CD4-positive, alpha-beta T cell treated with Interleukin-2 at 100 ng/mL for 4 hours (primary cell): ENCODE data around the gene SPATA22.
"Not testable (repeated sequence)": the region's sequence is repeated elsewhere in the genome, so short reads cannot be mapped to it uniquely, and the experiment has no call there.

Experiments used
- DNase-seq: peaks from one replicate; pipeline ENCODE4 v3.0.0-alpha.2; 2020; ENCODE audit warnings: low spot score

The SPATA22 gene

DNA sequence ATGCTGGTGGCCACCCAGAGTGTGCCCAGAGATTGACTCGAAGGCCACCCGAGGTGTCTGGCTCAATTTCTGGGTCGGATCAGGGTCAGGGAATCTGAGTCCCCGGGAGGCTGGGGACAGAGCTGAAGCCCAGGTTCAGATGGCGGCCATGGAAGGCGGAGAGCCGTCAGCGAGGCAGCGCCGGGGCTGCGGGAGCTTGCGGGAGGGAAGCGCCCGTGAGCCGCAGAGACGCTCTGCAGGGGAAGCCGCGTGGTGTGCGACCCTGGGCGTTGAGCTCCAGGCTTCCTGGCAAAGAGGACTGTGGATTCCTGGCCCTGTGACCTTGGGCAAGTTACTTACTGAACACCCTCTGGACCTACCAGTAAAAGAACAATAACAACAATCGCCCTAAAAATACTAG is 518 bp upstream of the SPATA22 start:
- DNase-seq = no peak

DNA sequence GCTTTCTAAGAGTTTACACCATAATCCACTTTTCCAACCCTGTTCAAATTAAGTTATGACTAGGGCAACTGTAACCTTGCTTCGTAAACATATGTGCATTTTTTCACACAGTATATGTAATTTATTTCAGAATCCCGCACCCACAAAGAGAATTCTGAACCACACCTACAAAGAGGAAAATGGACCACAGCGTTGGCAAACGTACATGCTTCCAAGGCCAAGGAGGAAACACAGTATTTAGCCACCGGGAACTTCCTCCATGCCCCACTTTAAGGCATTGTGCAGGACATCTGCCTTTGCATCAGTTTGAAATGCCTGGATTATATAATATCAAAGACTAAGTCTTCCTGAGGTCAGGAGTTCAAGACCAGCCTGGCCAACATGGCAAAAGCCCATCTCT is 2.1 kb downstream of the SPATA22 start:
- no peak for DNase-seq

DNA sequence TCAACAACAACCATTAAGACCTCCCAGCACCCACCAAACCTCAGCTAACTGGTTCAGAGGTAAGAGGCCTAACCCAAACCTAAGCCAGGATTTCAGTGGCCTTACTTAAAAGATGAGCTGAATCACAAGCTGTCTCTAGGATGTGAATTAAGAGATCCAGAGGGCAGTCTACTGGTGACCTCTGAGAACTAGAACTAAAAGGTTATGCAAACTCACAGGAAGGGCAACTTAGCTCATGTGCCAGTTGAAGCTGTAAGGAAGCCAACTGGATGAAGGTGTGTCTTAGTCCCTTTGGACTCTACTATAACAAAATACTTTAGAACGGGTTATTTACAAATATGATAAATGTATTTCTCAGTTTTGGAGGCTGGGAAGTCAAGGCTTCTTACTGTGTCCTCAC is 5.3 kb downstream of the SPATA22 start:
- not testable (repeated sequence) for DNase-seq

DNA sequence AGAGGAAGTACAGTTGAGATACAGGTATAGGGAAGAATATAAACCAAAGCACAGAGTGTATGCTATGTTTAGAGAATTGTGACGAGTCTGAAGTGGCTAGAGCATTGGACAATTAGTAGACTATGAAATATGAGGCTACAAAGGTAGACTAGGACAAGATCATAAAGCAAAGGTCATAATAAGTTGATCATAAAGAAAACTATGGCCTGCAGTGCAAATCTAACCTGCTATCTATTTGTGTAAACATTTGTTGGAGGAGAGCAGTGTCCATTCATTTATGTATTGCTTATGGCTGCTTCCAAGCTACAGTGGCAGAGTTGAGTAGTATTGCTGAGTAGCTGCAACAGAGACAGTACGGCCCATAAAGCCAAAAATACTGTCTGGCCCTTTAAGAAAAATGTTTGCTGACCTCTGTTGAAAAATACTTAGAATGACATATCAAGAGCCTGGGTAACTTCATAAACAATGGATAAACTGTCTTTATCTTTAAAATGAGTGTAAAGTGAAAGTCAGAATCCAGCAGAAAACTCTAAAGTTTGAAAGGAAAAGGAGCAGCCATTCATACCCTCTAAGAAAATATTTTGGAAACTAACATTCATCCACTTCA is 23.5 kb downstream of the SPATA22 start:
- DNase-seq = no peak

DNA sequence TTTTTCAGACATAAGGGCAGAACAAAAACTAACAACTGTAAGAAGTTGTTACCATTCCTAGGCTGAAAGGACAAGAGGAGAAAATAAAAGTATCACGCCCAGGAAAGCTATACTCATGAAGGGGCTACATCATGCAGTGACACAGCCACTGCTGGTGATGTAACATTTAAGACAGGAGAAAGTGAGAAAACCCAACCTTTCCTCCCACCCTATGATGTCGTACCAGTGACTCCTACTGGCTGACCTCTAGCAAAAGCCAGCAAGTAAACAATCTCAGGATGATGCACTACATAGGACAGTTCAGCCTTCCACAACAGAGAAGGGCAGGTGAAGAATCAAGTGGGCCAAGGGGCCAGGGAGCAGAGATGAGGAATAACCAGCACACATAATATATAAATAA is 24.0 kb downstream of the SPATA22 start:
- DNase-seq = no peak

DNA sequence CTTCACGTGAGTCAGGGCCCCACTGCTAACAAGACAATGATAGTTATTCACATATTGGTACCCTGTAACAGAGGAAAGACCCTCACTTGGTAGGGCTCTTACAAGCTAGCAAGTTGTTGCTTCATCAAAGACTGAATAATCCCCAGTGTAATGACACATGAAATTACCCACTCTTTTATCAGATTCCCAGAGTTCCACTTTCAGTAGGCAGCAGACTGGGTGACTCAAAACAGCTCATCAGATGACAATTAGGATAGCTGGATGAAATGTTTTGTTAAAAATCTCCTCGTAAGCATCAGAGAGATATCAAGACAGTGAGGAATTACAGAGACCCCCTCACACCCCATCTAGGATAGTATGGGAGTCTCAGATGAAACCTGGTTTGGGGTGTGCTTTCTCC is 31.2 kb downstream of the SPATA22 start:
- no peak for DNase-seq

DNA sequence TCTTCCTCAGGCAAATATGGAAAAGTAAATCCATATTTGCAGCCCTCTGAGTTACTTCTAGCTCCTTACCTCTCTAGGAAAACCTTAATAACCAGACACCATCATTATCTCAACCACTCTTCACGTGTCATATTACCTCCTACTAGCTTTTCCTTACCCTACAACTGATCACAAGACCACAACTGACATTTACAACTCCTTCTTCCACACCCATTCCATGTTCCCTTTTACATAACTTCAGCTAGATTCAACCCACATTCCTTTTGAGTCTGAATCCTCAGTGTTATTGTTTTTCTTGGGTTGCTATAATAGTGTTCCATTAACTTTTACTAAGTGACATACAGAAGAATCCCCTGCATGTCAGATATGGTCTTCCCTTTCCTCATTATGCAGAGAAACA is 33.3 kb downstream of the SPATA22 start:
- DNase-seq = no peak

DNA sequence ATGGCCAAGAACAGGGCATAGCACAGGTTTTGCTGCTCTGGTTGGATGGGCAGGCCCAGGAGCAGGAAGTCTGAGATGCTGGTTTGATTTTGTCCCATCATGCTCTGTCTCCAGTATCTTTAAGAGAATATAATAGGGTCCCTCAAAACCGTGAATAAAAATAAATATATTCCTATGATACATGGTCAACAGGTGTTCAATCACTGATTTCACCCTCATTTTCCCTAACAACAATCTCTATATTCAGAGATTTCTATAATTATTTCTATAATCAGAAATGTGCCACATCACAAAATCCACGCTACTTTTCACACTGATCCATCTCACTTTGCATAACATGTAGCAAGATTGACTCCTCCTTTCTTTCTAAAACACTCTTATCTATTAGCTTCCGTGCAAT is 37.9 kb downstream of the SPATA22 start, which contains the start of gene OR1E2:
OR1E2 (minus strand) TSS at position 101 of the 400 bp plus-strand sequence; CDS start at position 101, 0 bp downstream.
- DNase-seq = no peak

DNA sequence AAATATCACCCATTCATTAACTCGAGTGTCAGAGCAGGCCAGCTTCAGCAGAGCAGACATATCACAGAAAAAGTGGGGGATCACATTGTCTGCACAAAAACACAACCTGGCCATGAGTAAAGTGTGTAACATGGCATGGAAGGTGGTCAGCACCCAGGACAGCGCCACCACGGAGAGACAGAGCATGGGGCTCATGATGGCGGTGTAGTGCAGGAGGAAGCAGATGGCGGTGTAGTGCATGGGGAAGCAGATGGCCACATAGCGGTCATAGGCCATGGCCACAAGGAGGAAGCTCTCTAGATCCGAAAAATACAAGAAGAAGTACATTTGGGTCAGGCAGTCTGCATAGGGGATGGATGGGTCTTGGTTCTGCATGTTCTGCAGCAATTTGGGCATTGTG is 38.4 kb downstream of the SPATA22 start:
- DNase-seq = not testable (repeated sequence)

DNA sequence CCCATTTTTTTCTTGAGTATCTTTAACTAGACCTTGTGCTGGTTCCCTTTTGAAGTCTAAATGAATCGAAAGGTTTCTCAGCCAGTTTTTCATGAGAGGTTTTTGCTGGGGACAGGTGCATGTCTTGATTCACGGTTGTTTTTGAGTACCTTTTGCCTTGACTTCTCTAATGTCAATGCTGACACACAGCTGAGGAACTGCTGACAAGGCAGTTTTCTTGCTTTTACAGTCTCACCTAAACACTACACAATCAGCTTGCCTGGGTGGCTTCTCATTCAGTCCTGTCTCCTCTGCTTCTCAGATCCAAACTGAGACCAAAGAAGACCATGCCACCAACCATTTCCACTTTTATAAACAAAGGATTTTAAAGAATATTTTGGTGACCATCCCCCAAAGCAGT is 53.4 kb downstream of the SPATA22 start:
- DNase-seq = no peak

DNA sequence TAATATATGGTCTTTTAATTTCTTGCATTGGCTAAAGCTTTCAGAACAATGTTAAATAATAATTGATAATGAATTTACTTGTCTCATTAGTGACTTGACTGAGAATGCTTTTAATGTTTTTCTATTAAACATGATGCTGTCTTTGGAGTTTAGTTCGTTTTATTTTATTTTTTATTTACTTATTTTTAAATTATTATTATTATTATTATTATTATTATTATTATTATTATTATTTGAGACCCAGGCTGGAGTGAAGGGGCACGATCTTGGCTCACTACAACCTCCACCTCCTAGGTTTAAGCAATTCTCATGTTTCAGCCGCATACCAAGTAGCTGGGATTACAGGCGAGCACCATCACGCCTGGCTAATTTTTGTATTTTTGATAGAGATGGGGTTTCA is 56.0 kb downstream of the SPATA22 start:
- no peak for DNase-seq

DNA sequence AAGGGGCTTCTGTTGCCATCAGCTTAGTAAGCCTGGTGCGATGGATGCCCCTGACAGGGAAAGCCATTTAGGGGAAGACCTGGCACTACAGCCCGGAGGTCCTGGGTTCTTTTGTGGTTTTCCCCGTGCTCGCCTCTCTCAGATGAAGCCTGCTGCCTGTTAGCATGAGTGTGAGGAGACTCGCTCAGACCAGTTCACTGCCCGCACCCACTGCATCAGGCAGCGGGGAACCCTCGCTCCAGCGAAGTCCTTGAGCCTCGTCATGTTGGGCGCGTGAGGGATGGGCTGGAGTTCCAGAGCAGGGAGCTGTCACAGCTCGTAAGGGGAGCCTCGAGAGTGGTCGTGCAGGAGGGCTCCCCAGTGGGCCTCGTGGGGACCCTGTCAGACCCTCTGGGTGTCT is 59.4 kb downstream of the SPATA22 start:
- DNase-seq = not testable (repeated sequence)

DNA sequence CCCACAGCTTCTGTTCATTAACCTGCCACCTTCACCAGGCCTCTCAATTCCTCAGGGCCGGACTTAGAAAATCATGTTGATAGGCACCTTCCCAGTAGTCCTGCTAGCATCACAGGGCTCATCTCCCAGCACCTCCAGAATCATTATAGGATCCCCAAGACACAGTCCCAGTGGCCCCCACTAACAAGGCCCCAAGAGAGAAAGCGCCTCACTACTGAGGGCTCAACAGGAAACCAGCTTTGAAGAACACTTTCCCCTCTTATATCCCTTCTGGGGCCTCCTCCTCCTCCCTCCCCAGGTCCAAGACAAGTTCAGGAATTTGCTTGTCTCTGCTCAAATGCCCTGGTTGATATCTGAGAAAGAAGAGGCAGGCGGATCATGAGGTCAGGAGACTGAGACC is 60.5 kb downstream of the SPATA22 start, which contains the start of gene OR3A3:
OR3A3 (plus strand) TSS at position 301 of the 400 bp plus-strand sequence.
- no peak for DNase-seq

DNA sequence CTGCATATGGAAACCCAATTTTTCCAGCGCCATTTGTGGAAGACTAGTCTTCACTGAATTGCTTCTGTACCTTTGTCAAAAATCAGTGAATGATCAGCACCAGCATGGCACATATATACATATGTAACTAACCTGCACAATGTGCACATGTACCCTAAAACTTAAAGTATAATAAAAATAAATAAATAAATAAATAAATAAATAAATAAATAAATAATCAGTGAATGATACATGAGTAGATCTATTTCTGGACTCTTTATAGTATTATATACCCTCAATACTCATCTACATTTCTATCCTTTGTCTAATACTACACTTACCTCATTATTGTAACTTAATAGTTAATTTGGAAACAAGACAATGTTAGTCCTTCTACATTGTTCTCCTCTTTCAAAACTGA is 67.8 kb downstream of the SPATA22 start:
- DNase-seq = not testable (repeated sequence)

DNA sequence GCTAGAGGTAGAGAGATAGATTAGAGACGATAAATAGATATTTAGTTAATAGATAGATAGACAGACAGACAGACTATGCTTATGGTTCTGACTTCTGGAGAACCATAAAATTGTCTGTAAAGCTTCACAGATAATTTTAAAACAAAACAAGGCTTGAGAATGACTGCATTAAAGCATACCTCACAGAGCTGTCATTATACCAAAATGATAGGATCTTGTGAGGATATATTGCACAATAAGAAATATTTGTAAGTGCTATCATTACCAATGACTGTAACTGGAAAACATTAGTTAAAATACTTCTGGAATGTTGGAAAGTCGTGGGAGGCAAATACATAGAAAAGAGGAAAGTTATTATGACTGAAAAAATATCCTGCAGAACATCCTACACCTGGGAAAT is 69.8 kb downstream of the SPATA22 start:
- DNase-seq = no peak

DNA sequence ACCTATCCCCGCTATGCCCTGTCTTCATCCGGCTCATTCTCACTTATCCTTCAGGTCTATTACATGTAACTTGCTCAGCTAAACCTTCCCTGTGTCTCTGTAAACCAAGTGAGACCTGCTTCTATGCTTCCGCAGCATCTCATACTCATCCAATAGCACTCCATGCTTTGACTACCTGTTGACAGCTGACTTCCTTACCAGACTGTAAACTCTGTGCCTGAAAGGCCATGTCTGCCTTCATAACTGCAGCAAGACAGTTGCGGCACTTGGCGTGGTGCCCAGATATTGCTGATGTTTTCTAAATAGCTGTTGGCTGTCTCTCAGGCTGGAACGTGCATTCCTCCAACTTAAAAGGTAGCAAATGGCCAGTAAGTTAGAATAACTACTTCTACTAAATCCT is 71.6 kb downstream of the SPATA22 start:
- DNase-seq = no peak

DNA sequence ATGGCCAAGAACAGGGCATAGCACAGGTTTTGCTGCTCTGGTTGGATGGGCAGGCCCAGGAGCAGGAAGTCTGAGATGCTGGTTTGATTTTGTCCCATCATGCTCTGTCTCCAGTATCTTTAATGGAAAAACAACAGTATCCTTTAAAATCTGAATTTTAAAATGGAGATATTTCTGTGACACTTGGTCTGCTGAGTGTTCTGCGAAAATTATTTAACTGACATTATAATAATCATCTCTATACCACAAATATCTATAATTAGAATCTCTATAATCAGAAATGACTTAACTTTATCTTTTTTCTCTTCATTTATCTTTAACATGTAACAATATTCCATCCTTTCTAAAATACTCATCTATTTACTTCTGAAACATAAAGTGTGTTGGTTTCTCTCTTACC is 73.3 kb downstream of the SPATA22 start, which contains the start of gene OR1E1:
OR1E1 (minus strand) TSS at position 101 of the 400 bp plus-strand sequence; CDS start at position 101, 0 bp downstream.
- no peak for DNase-seq

DNA sequence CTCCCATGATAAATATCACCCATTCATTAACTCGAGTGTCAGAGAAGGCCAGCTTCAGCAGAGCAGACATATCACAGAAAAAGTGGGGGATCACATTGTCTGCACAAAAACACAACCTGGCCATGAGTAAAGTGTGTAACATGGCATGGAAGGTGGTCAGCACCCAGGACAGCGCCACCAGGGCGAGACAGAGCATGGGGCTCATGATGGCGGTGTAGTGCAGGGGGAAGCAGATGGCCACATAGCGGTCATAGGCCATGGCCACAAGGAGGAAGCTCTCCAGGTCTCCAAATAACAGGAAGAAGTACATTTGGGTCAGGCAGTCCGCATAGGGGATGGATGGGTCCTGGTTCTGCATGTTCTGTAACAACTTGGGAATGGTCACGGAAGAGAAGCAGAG is 73.8 kb downstream of the SPATA22 start:
- DNase-seq = not testable (repeated sequence)
